DOHH2 (cell line): ENCODE data around the gene CYTIP.

Experiments used
- CTCF ChIP-seq: fragments of 200-600 bp; sonication (generic); IDR thresholded peaks from one replicate; pipeline ENCODE4 v1.5.1; 2014; ENCODE audit warnings: antibody characterized with exemption, mild to moderate bottlenecking, low read depth, low read length; ENCODE audit not compliant: poor library complexity, severe bottlenecking
- EZH2phosphoT487 ChIP-seq: fragments of 200-600 bp; sonication (generic); IDR thresholded peaks from 2 replicates; pipeline ENCODE4 v1.6.1; 2017; ENCODE audit warnings: borderline replicate concordance, mild to moderate bottlenecking, antibody characterized with exemption, low read length, moderate library complexity, mixed read lengths

DNA sequence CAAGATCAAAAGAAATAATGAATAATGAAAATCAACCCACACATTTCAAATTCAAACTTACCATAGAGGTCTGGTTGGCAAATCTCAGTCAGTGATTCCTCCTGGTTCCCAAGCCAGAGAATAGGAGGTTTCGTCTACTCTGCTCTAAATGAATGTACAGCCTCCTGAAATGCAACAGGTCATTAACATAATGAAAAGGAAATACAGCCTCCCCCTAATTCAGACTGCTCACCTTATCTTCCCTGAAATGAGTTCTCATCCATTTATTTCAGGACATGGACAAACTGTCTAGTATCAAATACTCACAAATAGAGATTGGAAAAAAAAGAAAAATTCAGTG, 43.4 kb upstream of the CYTIP start:
- no peak for TF ChIP-seq CTCF
- no peak for TF ChIP-seq EZH2phosphoT487
